Stimulated activated naive CD8-positive, alpha-beta T cell treated with anti-CD3 and anti-CD28 coated beads, Interleukin-15, Interleukin-2, amounts not matched to agents 100 ng/mL and 50 ng/mL, for 24 hours (primary cell): ENCODE results near the gene RANBP1.

Source experiments
- H3K27ac Mint-ChIP-seq: one replicate; pipeline ENCODE4 v1.8.0; 2021; ENCODE audit warnings: mild to moderate bottlenecking, mixed read lengths
- H3K27me3 Mint-ChIP-seq: one replicate; pipeline ENCODE4 v1.8.0; 2021; ENCODE audit warnings: mixed read lengths
- H3K36me3 Mint-ChIP-seq: one replicate; pipeline ENCODE4 v1.8.0; 2021; ENCODE audit warnings: low read depth, mixed read lengths
- H3K4me1 Mint-ChIP-seq: one replicate; pipeline ENCODE4 v1.8.0; 2021; ENCODE audit warnings: low read depth, mixed read lengths
- H3K4me3 Mint-ChIP-seq: one replicate; pipeline ENCODE4 v1.8.0; 2021; ENCODE audit warnings: mild to moderate bottlenecking, mixed read lengths
- H3K9me3 Mint-ChIP-seq: one replicate; pipeline ENCODE4 v1.8.0; 2021; ENCODE audit warnings: mixed read lengths

Gene RANBP1

DNA sequence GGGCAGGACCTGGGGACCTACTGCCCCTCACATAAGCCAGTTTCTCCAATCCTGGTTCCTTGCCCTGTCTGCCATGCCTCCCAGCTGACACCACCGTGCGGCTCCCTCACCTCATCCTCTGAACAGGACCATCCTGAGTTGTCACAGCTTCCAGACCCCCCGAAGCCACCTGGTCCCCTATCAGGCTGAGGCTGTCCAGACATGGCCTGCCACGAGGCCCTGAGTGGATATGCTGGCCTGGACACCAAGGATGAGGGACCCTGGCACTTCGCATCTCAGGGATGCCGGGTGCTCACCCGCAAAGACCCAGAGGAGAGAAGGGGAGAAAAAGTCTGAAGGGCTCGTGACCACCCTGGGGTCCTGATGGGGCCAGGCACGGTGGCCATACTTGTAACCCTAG, 50.8 kb downstream of the RANBP1 start:
- Mint-ChIP-seq H3K9me3 (no peaks in the 10 kb centered on the region), H3K4me1 (no peaks in the 10 kb centered on the region)

DNA sequence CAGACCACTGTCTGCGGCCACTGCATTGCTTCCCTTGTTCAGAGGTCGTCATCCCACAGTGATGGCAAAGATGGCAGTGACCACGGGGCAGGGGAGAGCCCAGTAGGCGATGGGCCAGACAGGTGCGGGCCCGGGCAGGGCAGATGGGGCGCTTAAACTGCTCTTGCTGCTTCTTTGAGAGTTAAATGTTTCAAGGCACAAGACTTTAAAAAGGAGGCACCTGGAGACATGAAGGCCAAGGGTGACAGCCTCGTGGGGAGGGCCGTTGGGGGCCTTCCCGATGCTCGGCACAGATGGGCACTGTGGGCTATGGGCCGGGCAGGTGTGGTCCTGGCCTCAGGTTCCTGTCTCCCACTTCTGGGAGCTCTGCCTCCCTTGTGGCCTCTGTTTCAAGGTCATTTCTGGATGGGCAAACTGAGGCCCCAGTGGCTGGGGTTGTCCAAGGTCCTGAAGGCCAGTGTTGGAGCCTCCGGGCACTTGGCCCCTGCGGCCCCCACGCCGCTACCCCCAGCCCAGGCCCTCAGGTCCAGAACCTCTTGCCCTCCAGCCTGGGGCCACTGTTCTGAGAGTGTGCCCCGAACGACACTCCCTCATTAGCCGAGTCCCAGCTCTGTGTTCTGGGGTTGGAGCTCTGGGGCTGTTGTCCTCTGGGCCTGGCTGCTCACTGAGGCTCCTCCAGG, 51.9 kb downstream of the RANBP1 start:
- H3K9me3 Mint-ChIP-seq = no peaks in the 10 kb centered on the region
- H3K27me3 Mint-ChIP-seq = no peaks in the 10 kb centered on the region
- no peaks in the 10 kb centered on the region for H3K4me1 Mint-ChIP-seq
- no peaks in the 10 kb centered on the region for H3K36me3 Mint-ChIP-seq
- no peak overlapping the region for H3K4me3 Mint-ChIP-seq
- H3K27ac Mint-ChIP-seq = no peak overlapping the region

More for the DNA sequence above, 50.8 kb downstream of the RANBP1 start:
- H3K4me3 Mint-ChIP-seq = no peak overlapping the region
- no peaks in the 10 kb centered on the region for H3K36me3 Mint-ChIP-seq
- H3K27ac Mint-ChIP-seq = no peak overlapping the region
- no peaks in the 10 kb centered on the region for H3K27me3 Mint-ChIP-seq

DNA sequence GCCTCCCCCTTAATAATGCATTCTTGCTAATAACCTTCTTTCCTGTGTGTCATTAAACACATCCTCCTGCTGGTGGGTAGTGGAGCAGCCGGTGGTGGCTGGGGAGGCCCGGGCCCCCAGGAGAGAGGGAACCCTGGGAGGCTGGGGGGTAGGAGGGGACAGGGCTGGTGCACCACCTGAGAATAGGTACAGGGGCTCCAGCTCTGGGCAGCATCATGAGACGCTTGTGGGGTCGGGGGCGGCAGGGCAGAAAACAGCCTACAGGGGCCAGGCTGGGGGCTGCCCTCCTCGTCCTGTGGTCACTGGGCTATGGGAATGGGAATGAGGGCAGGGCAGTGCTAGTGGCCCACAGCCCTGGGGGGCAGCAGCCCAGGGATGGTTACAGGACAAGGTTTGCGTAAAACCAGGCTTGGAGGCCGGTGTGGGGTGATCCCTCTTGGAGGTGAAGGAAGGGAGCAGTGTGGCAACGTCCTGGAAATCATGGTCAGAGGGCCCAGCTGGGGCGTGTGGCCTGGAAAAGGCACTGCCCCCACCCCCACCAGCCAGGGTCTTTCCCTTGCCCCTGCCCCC, 53.4 kb downstream of the RANBP1 start:
- no peaks in the 10 kb centered on the region for H3K4me1 Mint-ChIP-seq
- H3K36me3 Mint-ChIP-seq = no peaks in the 10 kb centered on the region
- H3K9me3 Mint-ChIP-seq = no peaks in the 10 kb centered on the region
- no peaks in the 10 kb centered on the region for H3K27me3 Mint-ChIP-seq
- no peak overlapping the region for H3K27ac Mint-ChIP-seq
- no peak overlapping the region for H3K4me3 Mint-ChIP-seq

DNA sequence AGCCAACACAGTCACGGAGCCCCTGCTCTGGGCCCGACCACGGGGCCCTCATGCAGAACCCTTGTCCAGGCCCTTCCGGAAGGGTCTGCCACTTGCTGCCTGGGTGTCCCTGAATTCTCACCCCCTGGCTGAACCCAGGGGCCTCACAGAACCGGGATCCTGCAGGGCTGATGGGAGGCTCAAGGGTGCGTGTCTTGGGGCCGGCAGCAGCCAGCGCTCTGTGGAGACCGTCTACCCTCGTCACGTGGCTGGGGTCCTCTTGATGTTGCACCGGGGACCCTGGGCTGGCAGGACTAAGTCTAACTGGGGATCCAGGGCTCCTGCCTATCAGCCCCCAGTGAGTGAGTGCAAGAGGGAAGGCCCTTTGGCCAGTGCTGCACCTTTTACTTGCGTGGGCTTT, 54.3 kb downstream of the RANBP1 start:
- Mint-ChIP-seq H3K9me3 (no peaks in the 10 kb centered on the region), H3K4me1 (no peaks in the 10 kb centered on the region), H3K4me3 (no peak overlapping the region), H3K27ac (no peak overlapping the region), H3K27me3 (no peaks in the 10 kb centered on the region), H3K36me3 (no peaks in the 10 kb centered on the region)

DNA sequence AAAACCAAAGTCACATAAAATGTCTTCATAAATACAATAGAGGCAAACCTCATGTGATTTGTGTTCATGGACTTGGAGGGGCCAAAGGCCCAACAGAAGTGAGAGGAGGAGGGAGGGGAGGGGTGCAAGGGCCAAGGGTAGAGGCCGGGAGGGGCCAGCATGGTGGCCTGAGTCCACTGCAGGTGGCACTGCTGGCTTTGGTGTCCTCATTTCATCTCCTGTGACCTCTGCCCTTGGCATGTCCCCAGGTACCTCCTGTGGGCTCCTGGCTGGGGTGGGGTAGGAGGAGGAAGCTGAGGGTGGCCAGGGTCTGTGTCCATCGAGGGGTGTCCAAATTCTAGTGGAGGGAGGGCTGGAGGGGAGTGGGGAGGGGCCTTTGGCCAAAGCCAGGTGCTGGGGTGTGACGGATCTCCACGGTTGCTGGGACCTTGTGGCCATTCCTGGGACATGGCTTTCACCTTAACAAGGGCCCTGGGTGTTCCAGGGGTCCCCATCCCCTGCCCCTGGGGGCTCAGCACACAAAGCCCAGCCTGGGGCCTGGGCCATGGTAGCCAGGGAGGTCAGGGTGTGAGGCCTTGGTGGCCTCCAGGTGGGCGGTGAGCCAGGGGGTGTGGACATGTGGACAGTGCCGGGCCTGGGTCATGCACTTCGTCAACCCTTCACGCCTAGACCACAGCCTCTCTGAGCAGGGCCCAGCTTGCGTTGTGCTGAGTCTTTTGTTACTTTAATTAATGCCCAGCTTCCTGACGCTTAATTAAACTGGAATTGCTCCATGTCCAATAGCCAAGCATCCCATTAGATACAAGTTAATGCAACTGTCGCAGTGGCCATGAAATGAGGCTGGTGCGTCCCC, 55.6 kb downstream of the RANBP1 start:
- no peaks in the 10 kb centered on the region for H3K27me3 Mint-ChIP-seq
- no peak overlapping the region for H3K4me3 Mint-ChIP-seq
- H3K27ac Mint-ChIP-seq = no peak overlapping the region
- no peaks in the 10 kb centered on the region for H3K36me3 Mint-ChIP-seq
- no peaks in the 10 kb centered on the region for H3K9me3 Mint-ChIP-seq
- H3K4me1 Mint-ChIP-seq = no peaks in the 10 kb centered on the region

DNA sequence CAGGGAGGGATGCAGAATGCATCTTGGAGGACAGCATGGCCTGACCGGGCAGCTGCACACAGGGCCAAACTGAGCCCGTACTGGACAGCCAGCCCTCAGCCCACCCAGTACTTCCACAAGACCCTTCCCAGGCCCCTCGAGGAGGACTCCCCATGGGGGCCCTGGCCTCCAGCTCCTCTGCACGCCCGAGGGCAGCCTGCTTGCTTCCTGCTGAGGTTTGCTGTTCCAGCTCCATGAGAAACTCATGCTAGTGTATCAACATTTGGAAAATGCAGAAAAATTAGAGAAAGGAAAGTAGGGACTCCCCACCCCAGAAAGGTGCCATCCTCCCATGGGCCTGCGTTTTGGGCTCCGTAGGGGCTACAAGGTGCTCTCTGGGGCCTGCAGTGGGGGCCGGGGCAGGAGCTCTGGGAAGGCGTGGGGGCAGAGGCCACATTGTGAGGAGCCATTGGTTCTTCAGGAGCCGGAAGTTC, 56.3 kb downstream of the RANBP1 start:
- Mint-ChIP-seq H3K9me3 (no peaks in the 10 kb centered on the region), H3K27ac (no peak overlapping the region), H3K36me3 (no peaks in the 10 kb centered on the region)

DNA sequence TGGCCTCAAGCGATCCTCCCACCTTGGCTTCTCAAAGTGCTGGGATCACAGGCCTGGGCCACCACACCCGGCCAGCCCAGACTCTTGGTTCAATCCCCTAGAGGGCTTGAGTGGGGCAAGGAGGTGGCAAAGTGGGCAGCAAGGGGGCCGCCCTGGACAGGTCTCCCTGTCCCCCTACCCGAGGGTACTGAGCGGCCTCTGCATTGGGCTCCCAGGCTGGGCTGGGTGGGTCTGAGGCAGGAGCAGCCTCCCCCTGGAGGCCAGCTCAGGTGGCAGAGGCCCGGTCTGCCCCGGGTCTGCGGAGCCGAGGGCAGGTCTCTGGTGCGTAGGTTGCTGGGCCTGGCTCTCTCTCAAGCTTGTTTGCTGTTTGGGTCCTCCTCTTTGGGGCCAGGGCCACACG, 57.3 kb downstream of the RANBP1 start:
- Mint-ChIP-seq H3K4me1 (no peaks in the 10 kb centered on the region), H3K9me3 (no peaks in the 10 kb centered on the region), H3K4me3 (no peak overlapping the region), H3K36me3 (no peaks in the 10 kb centered on the region), H3K27me3 (no peaks in the 10 kb centered on the region), H3K27ac (no peak overlapping the region)

More for the DNA sequence above, 56.3 kb downstream of the RANBP1 start:
- no peaks in the 10 kb centered on the region for H3K27me3 Mint-ChIP-seq
- H3K4me1 Mint-ChIP-seq = no peaks in the 10 kb centered on the region
- H3K4me3 Mint-ChIP-seq = no peak overlapping the region

DNA sequence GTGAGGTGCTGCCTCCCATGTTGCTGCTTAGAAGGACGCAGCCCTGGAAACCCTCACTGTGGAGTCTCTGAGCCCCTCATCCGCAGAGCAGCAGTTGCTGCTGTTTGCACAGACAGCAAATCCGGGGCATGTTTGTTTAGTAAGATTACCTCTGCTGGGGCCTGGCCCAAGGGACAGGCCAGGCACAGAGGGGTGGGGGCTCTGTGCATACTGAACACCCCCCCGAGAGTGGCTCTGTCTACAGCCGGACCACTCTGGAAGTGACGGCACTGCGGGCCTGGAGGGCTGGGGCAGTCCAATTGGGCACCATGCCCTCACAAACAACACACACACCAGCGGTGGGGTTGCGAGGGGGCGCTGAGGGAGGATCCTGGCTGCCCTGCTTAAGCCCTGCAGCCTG, 57.9 kb downstream of the RANBP1 start:
- H3K4me3 Mint-ChIP-seq = no peak overlapping the region
- no peaks in the 10 kb centered on the region for H3K36me3 Mint-ChIP-seq

DNA sequence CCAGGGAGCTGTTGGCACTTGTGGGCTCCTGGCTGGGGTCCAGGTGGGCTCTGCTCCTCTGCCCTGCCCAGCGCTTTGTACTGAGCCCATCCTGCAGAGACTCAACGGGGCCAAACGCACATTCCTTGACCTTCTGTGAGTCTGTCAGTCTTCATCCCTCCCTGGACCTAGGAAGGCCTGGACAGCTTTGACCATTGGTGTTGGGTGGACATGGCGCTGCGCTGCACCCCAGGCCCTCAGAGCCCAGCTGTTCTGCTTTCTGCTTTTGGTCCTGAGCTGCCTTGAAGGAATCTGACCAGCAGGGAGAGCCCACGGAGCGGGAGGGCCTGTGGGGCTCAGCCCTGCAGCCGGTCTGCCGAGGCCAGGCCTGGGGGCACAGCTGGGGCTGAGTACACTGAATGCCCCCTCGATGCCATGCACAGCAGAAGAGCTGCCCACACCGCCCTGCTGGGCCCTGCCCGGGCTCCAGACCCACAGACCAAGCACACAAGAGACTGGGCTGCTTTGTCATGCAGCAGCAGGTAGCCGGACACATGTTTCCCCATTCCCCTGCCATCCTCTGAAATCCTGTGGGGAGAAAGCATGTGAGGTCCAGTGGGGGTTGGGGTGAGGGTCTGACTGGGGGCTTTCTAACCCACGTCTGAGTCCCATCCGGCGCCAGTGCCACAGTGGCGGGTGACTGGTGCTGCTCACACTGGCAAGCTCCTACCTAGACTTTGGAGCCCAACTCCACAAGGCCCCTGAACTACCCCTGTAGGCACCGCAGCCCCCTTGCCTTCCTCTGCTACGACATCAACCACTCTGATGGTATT, 59.1 kb downstream of the RANBP1 start:
- no peaks in the 10 kb centered on the region for H3K36me3 Mint-ChIP-seq
- no peaks in the 10 kb centered on the region for H3K4me1 Mint-ChIP-seq
- H3K9me3 Mint-ChIP-seq = no peaks in the 10 kb centered on the region
- no peaks in the 10 kb centered on the region for H3K27me3 Mint-ChIP-seq
- H3K27ac Mint-ChIP-seq = no peak overlapping the region
- no peak overlapping the region for H3K4me3 Mint-ChIP-seq

More for the DNA sequence above, 57.9 kb downstream of the RANBP1 start:
- no peaks in the 10 kb centered on the region for H3K27me3 Mint-ChIP-seq
- no peak overlapping the region for H3K27ac Mint-ChIP-seq
- H3K9me3 Mint-ChIP-seq = no peaks in the 10 kb centered on the region
- H3K4me1 Mint-ChIP-seq = no peaks in the 10 kb centered on the region

DNA sequence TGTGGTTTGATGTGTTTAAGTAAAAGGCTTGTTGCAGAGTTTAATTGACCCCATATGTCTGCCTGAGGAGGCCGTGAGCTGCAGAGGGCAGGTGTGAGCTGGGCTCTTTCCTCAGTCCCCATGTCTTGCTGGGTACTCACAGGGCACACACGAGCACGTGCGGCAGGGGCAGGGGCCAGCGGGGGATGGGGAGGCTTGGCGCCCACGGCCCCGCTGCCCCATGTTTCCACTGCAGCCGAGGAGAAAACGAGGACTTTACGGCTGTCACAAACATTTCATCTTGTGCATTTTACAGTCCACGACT, 59.6 kb downstream of the RANBP1 start:
- Mint-ChIP-seq H3K36me3 (no peaks in the 10 kb centered on the region), H3K9me3 (no peaks in the 10 kb centered on the region), H3K27me3 (no peaks in the 10 kb centered on the region), H3K27ac (no peak overlapping the region), H3K4me3 (no peak overlapping the region), H3K4me1 (no peaks in the 10 kb centered on the region)

DNA sequence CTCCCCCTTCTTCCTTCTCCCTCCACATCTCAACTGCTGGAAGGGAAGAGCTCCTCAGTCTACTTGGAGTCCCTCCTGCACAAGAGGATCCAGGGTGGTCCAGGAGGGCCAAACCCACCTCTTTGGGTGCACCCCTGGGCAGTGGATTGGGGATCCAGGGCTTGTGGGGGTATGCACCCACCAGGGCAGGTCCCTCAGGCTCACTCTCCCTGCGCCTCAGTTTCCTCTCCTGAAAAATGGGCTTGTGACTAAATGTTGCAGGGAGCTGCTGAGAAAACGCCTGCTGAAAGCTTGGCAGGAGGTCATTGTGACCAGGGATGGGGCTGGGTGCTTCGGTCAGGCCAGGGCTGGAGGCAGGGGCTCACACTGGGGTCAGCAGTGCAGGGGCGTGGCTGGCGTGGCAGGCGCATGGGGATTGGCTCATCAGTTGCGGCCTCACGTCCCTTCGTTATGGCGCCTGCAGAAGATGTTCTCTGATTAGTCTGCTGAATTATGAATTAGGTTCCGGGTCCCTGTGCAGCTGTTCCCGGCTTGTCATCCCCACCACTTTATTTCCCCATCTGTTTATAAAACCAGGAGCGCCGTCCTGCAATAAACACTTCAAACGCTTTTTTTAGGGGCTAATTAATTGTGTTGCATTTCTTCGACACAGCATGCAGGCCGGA, 60.6 kb downstream of the RANBP1 start:
- no peaks in the 10 kb centered on the region for H3K36me3 Mint-ChIP-seq
- no peak overlapping the region for H3K27ac Mint-ChIP-seq
- no peaks in the 10 kb centered on the region for H3K9me3 Mint-ChIP-seq
- no peak overlapping the region for H3K4me3 Mint-ChIP-seq
- no peaks in the 10 kb centered on the region for H3K4me1 Mint-ChIP-seq
- no peaks in the 10 kb centered on the region for H3K27me3 Mint-ChIP-seq
